ENCODE results near the gene PLPPR1. TPM values are rescaled to one million over a fixed set of nuclear protein-coding genes. Genes with fewer than 3 reads are reported as not detected.

PLPPR1 gene
- polyA plus RNA-seq, 1 of the 3 experiments (the other 2 are of a cell fraction): not detected

DNA sequence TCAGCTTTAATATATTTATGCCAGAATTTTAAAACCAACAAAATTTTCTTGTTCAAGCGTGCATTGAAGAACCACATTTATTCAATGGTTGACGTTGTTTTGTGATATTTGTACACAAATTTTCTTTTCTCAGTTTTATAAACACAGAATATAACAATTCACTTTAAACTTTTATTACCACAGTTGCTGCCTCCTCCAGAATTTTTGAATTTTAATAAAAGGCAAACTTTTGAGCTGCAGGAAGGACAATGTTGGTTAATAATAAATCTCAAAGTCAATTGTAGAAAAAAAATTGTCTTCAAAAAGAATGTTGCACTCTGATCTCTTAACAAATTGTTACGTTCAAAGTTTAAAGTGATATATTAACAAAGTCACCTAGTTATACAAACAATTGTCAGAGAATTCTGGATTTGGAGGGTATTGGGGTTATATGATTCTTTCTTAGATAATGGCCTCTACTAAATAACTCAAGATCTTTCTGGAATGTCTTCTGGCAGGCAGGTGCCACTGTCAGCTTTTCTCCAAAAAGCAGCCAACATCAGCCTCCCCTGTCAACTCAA is 295.8 kb downstream of the PLPPR1 start:
- H3K4me1 ChIP-seq (ENCODE audit: control insufficient read depth in 1 of 2, insufficient read depth in 2 of 2, low read depth in 1 of 2, low read length in 1 of 2): no peaks in the 10 kb centered on the region
- H3K9me3 ChIP-seq: no peaks in the 10 kb centered on the region
- no peaks in the 10 kb centered on the region for H4K20me1 ChIP-seq (ENCODE audit: insufficient read depth)
- POLR2A ChIA-PET: interaction anchor here (0.6 kb wide), 1 partner anchor 585 kb away, joined by 3 read pairs; no protein-coding TSS in a partner anchor
- no peak overlapping the region for H3K4me3 ChIP-seq (ENCODE audit: low read depth in 2 of 2, low read length in 1 of 2)
- no peak overlapping the region for H3K27ac ChIP-seq (ENCODE audit: low read depth in 2 of 2, low read length in 1 of 2)
- no peaks in the 10 kb centered on the region for H3K79me2 ChIP-seq (ENCODE audit: insufficient read depth)
- no peaks in the 10 kb centered on the region for H3K27me3 ChIP-seq (ENCODE audit: insufficient read depth)
- DNase-seq: no peak
- TF ChIP-seq SMC3 (IDR thresholded peaks at IDR 0.05; ENCODE audit: low read depth, low read length): no peak
- no peaks in the 10 kb centered on the region for H3K9me2 ChIP-seq
- H3K9ac ChIP-seq: no peak overlapping the region
- no peaks in the 10 kb centered on the region for H3F3A ChIP-seq (replicated peaks; ENCODE audit: insufficient read depth)
- CTCF ChIA-PET: interaction anchor here (2.6 kb wide), 1 partner anchor 13 kb away, joined by 11 read pairs; no protein-coding TSS in a partner anchor
- H3K36me3 ChIP-seq (replicated peaks in 1 of 2; ENCODE audit: control insufficient read depth in 1 of 2, insufficient read depth in 2 of 2, low read length in 1 of 2): no peaks in the 10 kb centered on the region
- H2AFZ ChIP-seq (ENCODE audit: low read depth): no peak overlapping the region
- no peak overlapping the region for H3K4me2 ChIP-seq
- 49% methylated on average over 3 of the region's 3 CpGs for WGBS (ENCODE audit: low lambda C conversion rate)

DNA sequence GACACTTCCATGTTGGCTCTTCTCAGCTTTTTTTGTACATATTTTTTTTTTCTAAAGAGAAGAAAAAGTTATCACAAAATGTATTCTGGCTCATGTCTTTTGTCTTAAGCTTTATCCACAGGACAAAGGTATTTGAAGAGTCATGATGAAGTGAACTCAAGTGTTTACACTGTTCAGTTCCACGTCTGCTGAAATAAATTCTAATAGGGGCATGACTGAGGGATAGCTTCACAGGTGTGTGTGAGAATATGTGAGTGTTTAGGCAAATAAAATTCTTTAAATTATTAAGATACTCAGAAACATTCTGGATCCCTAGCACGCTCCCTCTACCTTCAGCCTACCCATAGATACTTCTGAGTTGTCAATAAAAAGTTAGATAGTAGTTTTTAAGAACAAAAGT is 296.5 kb downstream of the PLPPR1 start:
- 13% methylated on average over 2 of the region's 2 CpGs for WGBS (ENCODE audit: low lambda C conversion rate)
- Histone ChIP-seq H3K4me2 (no peak overlapping the region), H3K9me2 (no peaks in the 10 kb centered on the region), H3K4me3 (ENCODE audit: low read depth in 2 of 2, low read length in 1 of 2) (no peak overlapping the region), H3K4me1 (ENCODE audit: control insufficient read depth in 1 of 2, insufficient read depth in 2 of 2, low read depth in 1 of 2, low read length in 1 of 2) (no peaks in the 10 kb centered on the region), H3F3A (replicated peaks; ENCODE audit: insufficient read depth) (no peaks in the 10 kb centered on the region), H3K9me3 (no peaks in the 10 kb centered on the region), H3K27me3 (ENCODE audit: insufficient read depth) (no peaks in the 10 kb centered on the region), H2AFZ (ENCODE audit: low read depth) (no peak overlapping the region), H3K9ac (no peak overlapping the region), H3K36me3 (replicated peaks in 1 of 2; ENCODE audit: control insufficient read depth in 1 of 2, insufficient read depth in 2 of 2, low read length in 1 of 2) (no peaks in the 10 kb centered on the region), H4K20me1 (ENCODE audit: insufficient read depth) (no peaks in the 10 kb centered on the region), H3K79me2 (ENCODE audit: insufficient read depth) (no peaks in the 10 kb centered on the region), H3K27ac (ENCODE audit: low read depth in 2 of 2, low read length in 1 of 2) (no peak overlapping the region)
- no peak for DNase-seq
- TF ChIP-seq NFIC (IDR thresholded peaks at IDR 0.05; ENCODE audit: borderline replicate concordance) (no peak), RFX5 (IDR thresholded peaks at IDR 0.05; ENCODE audit: low read length) (no peak), SIN3A (IDR thresholded peaks at IDR 0.05; ENCODE audit: borderline replicate concordance, low read depth, low read length) (no peak), FOXM1 (IDR thresholded peaks at IDR 0.05; ENCODE audit: low read depth) (no peak), MXI1 (IDR thresholded peaks at IDR 0.05; ENCODE audit: low read depth, low read length) (no peak), TAF1 (IDR thresholded peaks at IDR 0.05; ENCODE audit: borderline replicate concordance, low read depth, low read length) (no peak), RCOR1 (IDR thresholded peaks at IDR 0.05; ENCODE audit: low read length) (no peak)
- TF ChIP-seq, protein P1, sequence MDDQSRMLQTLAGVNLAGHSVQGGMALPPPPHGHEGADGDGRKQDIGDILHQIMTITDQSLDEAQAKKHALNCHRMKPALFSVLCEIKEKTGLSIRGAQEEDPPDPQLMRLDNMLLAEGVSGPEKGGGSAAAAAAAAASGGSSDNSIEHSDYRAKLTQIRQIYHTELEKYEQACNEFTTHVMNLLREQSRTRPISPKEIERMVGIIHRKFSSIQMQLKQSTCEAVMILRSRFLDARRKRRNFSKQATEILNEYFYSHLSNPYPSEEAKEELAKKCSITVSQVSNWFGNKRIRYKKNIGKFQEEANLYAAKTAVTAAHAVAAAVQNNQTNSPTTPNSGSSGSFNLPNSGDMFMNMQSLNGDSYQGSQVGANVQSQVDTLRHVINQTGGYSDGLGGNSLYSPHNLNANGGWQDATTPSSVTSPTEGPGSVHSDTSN (IDR thresholded peaks at IDR 0.05): no peak
- TF ChIP-seq, protein P2, sequence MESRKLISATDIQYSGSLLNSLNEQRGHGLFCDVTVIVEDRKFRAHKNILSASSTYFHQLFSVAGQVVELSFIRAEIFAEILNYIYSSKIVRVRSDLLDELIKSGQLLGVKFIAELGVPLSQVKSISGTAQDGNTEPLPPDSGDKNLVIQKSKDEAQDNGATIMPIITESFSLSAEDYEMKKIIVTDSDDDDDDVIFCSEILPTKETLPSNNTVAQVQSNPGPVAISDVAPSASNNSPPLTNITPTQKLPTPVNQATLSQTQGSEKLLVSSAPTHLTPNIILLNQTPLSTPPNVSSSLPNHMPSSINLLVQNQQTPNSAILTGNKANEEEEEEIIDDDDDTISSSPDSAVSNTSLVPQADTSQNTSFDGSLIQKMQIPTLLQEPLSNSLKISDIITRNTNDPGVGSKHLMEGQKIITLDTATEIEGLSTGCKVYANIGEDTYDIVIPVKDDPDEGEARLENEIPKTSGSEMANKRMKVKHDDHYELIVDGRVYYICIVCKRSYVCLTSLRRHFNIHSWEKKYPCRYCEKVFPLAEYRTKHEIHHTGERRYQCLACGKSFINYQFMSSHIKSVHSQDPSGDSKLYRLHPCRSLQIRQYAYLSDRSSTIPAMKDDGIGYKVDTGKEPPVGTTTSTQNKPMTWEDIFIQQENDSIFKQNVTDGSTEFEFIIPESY (IDR thresholded peaks at IDR 0.05; ENCODE audit: borderline replicate concordance, low read depth): no peak
- ChIA-PET CTCF (interaction anchor here (2.6 kb wide), 1 partner anchor 13 kb away, joined by 11 read pairs; no protein-coding TSS in a partner anchor), POLR2A (no interaction called here)
